HG02938 (cell line): ENCODE results near the gene GCK.
"Not testable (repeated sequence)": the region's sequence is repeated elsewhere in the genome, so short reads cannot be mapped to it uniquely, and the experiment has no call there.

Experiments
- ATAC-seq: cut with Tn5 transposase; IDR thresholded peaks from one replicate; pipeline ENCODE4 v1.9.1; 2021; ENCODE audit warnings: mild to moderate bottlenecking, moderate library complexity; ENCODE audit not compliant: unreplicated experiment

Gene GCK

GRCh38 chr7:44145479-44145968 is 43.7 kb downstream of the GCK start:
- ATAC-seq, result no peak

- ATAC-seq, result no peak
Observed at GRCh38 chr7:44144968-44145478, 44.2 kb downstream of the GCK start.

- no peak for ATAC-seq
Observed at GRCh38 chr7:44144426-44144967, 44.7 kb downstream of the GCK start.

- no peak for ATAC-seq
Observed at GRCh38 chr7:44143646-44144250, 45.5 kb downstream of the GCK start.

- no peak for ATAC-seq
Observed at GRCh38 chr7:44142028-44142427, 47.2 kb downstream of the GCK start.

- ATAC-seq, result no peak
Observed at GRCh38 chr7:44141221-44141850, 47.9 kb downstream of the GCK start, which contains the start of gene MYL7. Gene MYL7, minus strand, starts transcription at chr7:44141332. Its CDS starts 27 bp downstream, at chr7:44141305.

- ATAC-seq, result no peak
Observed at GRCh38 chr7:44140341-44140740, 48.9 kb downstream of the GCK start.

GRCh38 chr7:44139311-44140010 is 49.8 kb downstream of the GCK start:
- no peak for ATAC-seq

- ATAC-seq, result no peak
Observed at GRCh38 chr7:44138698-44139097, 50.5 kb downstream of the GCK start.

- no peak for ATAC-seq
Observed at GRCh38 chr7:44136731-44137130, 52.5 kb downstream of the GCK start.

GRCh38 chr7:44134943-44135628 is 54.2 kb downstream of the GCK start:
- ATAC-seq, result no peak

GRCh38 chr7:44133295-44133694 is 55.9 kb downstream of the GCK start:
- no peak for ATAC-seq

- ATAC-seq, result no peak
Observed at GRCh38 chr7:44132039-44132438, 57.2 kb downstream of the GCK start.

GRCh38 chr7:44131173-44132029 is 57.8 kb downstream of the GCK start:
- no peak for ATAC-seq

- ATAC-seq, result no peak
Observed at GRCh38 chr7:44128721-44129582, 60.3 kb downstream of the GCK start.

- ATAC-seq, result no peak
Observed at GRCh38 chr7:44127161-44127560, 62.1 kb downstream of the GCK start.

- not testable (repeated sequence) for ATAC-seq
Observed at GRCh38 chr7:44126574-44126973, 62.7 kb downstream of the GCK start.

GRCh38 chr7:44124822-44125202 is 64.4 kb downstream of the GCK start:
- no peak for ATAC-seq
